HG03064 (cell line): ENCODE measurements around the gene RPH3AL.
"Not testable (repeated sequence)": the region's sequence is repeated elsewhere in the genome, so short reads cannot be mapped to it uniquely, and the experiment has no call there.

Experiments
- ATAC-seq: cut with Tn5 transposase; IDR thresholded peaks from one replicate; pipeline ENCODE4 v1.9.1; 2021; ENCODE audit warnings: low read depth; ENCODE audit not compliant: unreplicated experiment

RPH3AL gene

DNA sequence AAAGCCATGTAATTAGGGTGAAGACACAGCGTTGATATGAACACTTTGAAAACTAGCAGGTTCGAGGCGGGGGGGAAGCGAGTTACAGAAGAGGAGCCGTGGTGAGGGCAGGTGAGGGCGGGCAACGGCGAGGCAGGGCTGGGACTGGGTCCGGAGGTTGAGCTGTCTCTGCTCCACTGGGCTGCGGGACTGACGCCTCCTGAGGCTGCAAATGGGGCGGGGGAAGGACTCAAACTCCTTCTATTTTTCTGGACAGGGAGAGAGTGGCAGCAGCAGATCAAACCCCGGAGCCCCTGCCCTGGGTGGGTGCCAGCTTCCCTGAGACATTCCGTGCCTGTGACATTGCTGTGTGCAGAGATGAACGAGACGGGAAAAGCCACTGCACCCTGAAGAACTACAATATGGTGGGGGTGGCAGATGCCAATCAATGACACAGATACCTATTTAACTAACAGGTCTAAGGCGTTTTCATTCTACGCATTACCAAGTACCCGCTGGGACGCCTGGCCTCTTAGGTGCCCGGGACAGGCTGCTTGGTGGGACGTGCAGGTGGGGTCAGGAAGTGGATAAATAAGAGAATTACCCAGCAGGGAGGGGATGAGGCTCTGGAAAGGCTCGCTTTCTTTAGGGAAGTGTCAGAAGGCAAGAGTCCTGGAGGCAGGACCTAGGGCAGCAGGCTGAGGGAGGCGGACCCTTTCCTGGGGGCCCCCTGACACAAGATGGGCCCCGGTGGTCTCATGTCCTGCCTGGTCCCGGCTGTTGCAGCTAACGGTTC, 30.4 kb downstream of the RPH3AL start:
- ATAC-seq, result no peak

DNA sequence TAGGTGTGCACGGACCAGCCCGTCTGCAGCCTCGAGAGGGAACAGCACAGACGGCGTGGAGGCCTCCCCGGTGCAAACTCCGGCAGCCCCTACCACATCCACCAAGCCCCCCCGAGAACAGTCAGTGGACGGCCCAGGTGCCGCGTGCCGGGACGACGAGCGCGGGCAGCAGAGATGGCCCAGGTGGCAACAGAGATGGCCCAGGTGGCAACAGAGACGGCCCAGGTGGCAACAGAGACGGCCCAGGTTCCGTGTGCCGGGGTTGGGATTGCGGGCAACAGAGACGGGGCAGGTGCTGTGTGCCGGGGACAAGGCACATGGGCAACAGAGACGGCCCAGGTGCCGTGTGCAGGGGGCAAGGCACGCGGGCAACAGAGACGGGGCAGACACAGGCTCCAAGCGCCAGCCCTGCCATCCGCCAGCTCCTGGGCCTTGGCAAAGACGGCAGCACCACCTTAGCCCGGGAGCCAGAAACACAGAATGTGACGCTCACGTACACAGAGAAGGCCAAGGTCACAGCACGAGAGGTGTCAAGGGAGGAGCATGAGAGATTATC, 31.1 kb downstream of the RPH3AL start:
- no peak for ATAC-seq

DNA sequence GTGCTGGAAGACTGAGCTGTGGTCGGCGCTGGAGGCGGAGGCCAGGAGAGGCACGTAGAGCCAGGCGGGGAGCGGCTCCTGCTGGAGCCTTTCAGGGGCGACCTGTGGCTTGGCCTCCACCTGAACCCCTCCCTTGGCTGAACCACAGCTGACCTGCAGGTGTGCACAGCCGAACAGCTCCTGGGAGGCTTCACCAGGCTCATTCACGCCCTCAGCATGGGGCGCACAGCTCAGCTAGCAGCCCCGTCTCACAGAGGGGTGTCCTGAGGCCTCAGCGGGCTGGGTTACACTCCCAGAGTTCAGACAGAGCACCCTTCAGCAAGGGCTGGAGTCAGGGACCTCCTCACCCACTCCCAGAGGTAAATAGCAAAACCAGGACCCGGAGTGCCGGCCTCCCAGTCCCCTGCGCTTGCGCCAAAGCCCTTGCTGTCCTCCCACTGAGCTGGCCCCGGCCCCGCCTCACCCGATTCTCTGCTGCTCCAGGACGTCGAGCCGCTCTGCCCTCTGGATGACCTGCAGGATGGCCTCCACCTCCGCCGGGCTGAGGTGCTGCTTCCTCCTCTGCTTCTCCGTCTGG, 31.7 kb downstream of the RPH3AL start:
- ATAC-seq, result no peak

- no peak for ATAC-seq
Measured at GRCh38 chr17:320139-320538, 32.5 kb downstream of the RPH3AL start.

GRCh38 chr17:319266-319665, 33.3 kb downstream of the RPH3AL start:
- no peak for ATAC-seq

- ATAC-seq, result not testable (repeated sequence)
Measured at GRCh38 chr17:317070-317469, 35.5 kb downstream of the RPH3AL start.

GRCh38 chr17:315399-315798, 37.2 kb downstream of the RPH3AL start:
- not testable (repeated sequence) for ATAC-seq

GRCh38 chr17:314614-314944, 38.0 kb downstream of the RPH3AL start:
- ATAC-seq, result not testable (repeated sequence)

- ATAC-seq, result no peak
Measured at GRCh38 chr17:313911-314613, 38.5 kb downstream of the RPH3AL start.

GRCh38 chr17:313231-313630, 39.4 kb downstream of the RPH3AL start:
- ATAC-seq, result no peak

GRCh38 chr17:312476-313148, 40.0 kb downstream of the RPH3AL start:
- ATAC-seq, result no peak

GRCh38 chr17:311119-311782, 41.4 kb downstream of the RPH3AL start:
- no peak for ATAC-seq

- ATAC-seq, result no peak
Measured at GRCh38 chr17:310111-311010, 42.2 kb downstream of the RPH3AL start.

DNA sequence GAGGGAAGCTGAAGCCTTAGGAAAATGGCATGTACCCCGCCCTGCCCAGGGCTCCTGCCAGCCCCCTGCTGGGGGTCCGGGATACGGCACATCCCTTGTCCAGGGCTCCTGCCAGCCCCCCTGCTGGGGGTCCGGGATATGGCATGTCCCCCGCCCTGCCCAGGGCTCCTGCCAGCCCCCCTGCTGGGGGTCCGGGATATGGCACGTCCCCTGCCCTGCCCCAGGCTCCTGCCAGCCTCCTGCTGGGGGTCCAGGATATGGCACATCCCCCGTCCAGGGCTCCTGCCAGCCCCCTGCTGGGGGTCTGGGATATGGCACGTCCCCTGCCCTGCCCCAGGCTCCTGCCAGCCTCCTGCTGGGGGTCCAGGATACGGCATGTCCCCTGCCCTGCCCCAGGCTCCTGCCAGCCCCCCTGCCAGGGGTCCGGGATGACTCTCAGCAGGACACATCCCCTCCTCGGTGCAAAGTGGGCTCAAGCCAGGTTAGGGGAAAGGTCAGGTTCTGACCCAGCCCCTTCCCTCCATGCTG, 43.2 kb downstream of the RPH3AL start:
- no peak for ATAC-seq

- no peak for ATAC-seq
Measured at GRCh38 chr17:307741-308507, 44.7 kb downstream of the RPH3AL start.

GRCh38 chr17:307295-307691, 45.3 kb downstream of the RPH3AL start:
- no peak for ATAC-seq

DNA sequence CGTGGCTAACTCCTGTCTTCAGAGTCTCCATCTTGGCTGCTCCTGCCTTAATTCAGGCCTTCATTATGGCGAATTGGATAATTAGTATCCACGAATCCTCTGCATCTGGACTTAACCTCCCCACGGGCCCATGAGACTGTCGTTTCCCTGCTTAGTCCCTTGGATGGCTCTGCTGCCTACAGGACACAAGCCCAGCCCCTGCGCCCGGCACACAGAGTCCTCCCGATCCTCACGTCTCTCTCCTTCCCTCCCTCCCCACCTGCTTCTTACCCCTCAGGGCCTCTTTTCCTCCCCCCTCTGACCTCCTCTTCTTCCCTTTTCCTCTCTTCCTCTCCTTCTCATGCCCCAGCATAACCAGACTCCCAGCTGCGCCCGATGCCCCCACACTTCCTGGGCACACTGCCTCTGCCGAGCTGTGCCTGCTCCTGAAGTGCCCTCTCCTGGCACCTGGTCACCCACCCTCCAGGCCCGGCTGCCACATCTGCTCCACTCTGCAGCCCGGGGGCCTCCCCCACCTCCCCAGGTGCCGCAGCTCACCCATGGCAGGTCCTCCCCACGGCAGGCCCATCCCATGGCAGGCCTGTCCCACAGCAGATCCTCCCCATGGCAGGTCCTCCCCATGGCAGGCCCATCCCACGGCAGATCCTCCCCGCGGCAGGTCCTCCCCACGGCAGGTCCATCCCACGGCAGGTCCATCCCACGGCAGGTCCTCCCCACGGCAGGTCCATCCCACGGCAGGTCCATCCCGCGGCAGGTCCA, 45.9 kb downstream of the RPH3AL start:
- ATAC-seq, result no peak

DNA sequence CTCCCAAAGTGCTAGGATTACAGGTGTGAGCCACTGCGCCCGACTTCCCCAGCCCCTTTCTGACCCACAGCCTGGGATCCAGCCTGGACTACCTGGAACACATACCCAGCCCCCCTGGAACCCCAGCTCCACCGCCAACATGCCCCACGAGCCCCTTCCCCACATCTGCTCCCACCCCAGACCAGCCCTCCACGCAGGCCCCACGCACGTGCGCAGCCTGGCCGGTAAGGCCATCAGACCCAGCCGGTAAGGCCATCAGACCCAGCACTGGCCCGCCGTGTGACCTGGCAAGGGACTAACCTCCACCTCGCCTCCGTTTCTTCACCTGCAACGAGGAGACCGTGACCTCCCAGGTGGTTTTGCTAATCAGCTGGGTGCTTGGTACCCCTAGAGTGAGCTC, 46.5 kb downstream of the RPH3AL start:
- ATAC-seq, result no peak
